ENCODE data around the gene PPTC7.

The PPTC7 gene

DNA sequence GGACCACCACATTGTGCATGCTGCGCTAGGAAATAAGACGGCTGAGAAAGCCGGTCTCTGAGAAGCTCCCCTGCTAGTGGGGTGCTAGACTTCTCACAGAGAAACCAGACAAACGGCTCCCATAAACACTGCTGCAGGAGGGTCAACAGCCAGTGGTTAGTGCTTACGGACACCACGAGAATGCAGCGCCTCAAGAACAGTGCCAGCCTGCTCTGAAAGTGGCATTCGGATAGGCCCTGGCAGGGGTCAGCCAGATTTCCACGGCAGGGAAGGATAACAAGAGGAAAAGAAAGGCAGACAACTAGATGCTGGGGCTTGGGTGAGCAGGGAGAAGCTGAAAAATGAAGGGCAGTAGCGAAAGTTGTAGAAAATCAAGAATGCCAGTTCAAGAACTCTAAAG lies 26.4 kb downstream of the PPTC7 start:
- no peak for TF ChIP-seq CTCF (IDR thresholded peaks at IDR 0.05; ENCODE audit: borderline replicate concordance, insufficient read depth, low read depth, low read length)
- H3K4me3 ChIP-seq (ENCODE audit: low read depth, low read length): no peak overlapping the region

- no peak overlapping the region for H3K4me3 ChIP-seq (ENCODE audit: low read depth, low read length)
- no peak for TF ChIP-seq CTCF (IDR thresholded peaks at IDR 0.05; ENCODE audit: borderline replicate concordance, insufficient read depth, low read depth, low read length)
Measured at GRCh38 chr12:110555577-110556406, 27.3 kb downstream of the PPTC7 start.

GRCh38 chr12:110554184-110554583 lies 28.9 kb downstream of the PPTC7 start:
- no peak overlapping the region for H3K4me3 ChIP-seq (ENCODE audit: low read depth, low read length)
- TF ChIP-seq CTCF (IDR thresholded peaks at IDR 0.05; ENCODE audit: borderline replicate concordance, insufficient read depth, low read depth, low read length): no peak

DNA sequence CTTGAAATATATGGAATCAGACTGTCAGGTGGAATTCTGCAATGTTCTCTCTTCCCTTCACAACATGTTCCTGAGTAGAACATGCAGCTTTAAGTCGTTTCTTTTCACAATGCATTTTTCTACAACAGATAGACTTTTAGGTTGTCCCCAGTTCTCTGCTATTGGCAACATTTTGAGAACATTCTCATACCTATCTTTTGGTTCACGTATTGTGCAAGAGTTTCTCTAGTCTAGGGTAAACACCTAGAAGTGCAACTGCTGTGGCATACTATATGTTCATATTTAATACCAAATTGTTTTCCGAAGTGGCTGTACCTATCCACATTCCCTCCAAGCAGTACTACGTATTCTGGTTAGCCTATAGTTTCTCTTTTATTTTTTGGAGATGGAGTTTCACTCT lies 32.1 kb downstream of the PPTC7 start:
- H3K4me3 ChIP-seq (ENCODE audit: low read depth, low read length): no peak overlapping the region
- no peak for TF ChIP-seq CTCF (IDR thresholded peaks at IDR 0.05; ENCODE audit: borderline replicate concordance, insufficient read depth, low read depth, low read length)

DNA sequence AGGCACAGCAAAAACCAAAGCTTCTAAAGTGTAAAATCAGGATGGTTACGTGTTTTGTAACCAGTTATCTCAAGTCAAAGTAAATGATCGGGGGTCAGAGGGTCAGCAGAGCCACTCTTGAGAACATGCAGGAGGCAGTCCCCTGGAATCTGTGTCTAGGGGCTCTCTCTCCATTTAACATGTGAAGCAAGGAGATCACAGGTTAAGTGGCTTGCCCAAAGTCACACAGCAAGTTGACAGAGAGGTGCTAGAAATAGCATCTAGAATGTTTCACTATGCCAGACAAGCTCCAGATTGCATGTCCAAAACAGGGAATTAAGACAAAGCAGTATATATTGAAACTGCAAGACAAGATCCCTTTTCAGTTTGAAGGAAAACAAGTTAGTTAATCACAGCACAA lies 33.4 kb downstream of the PPTC7 start:
- TF ChIP-seq CTCF (IDR thresholded peaks at IDR 0.05; ENCODE audit: borderline replicate concordance, insufficient read depth, low read depth, low read length): no peak
- H3K4me3 ChIP-seq (ENCODE audit: low read depth, low read length): no peak overlapping the region

GRCh38 chr12:110548678-110549077 lies 34.4 kb downstream of the PPTC7 start:
- no peak for TF ChIP-seq CTCF (IDR thresholded peaks at IDR 0.05; ENCODE audit: borderline replicate concordance, insufficient read depth, low read depth, low read length)
- H3K4me3 ChIP-seq (ENCODE audit: low read depth, low read length): no peak overlapping the region

- no peak overlapping the region for H3K4me3 ChIP-seq (ENCODE audit: low read depth, low read length)
- TF ChIP-seq CTCF (IDR thresholded peaks at IDR 0.05; ENCODE audit: borderline replicate concordance, insufficient read depth, low read depth, low read length): no peak
Measured at GRCh38 chr12:110547090-110547489, 36.0 kb downstream of the PPTC7 start.

Measured in GM12875 (cell line).